CD4-positive, alpha-beta T cell treated with Interleukin-21 for 1 hour (primary cell): ENCODE data around the gene FHIT.
"Not testable (repeated sequence)": the region's sequence is repeated elsewhere in the genome, so short reads cannot be mapped to it uniquely, and the experiment has no call there.

ENCODE experiments used
- DNase-seq: peaks from one replicate; pipeline ENCODE4 v3.0.0-alpha.2; 2020

The FHIT gene

GRCh38 chr3:60913474-60913873 is 337.8 kb downstream of the FHIT start:
- DNase-seq: no peak

DNA sequence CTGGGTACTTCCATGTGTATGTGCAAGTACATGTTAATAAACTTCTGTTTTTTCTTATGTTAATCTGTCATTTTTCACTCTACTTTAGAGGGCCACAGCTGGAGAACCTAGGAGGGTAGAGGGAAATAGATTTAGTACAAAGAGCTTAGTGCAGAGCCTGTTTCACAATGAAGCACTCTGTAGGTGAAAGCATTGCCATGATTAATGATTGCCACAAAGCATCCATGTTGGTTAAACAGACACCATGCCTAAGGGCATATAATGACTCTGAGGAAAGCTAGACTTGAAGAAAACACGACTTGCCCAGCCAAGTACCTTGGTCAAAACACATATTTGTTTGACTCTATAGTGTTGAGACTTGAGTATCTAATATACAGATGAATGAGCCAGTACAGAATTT is 338.4 kb downstream of the FHIT start:
- DNase-seq: no peak

DNA sequence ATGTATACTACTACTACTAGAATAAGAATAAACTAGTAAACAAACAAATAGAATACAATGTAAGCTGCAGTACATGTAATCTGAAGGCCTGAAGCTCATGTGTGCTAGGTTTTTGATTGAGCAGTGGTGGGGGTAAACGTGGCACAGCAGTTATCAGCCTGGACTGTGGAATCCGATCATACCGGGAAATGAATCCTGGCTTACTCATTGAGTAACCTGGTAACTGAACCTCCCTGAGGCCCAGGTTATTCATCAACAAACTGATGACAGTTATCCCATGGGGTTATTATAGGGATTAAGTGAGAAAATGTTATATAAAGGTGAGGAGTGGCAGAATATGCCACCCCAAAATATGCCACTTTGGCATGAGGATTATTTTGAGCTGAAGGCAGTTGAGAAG is 339.1 kb downstream of the FHIT start:
- DNase-seq: no peak

DNA sequence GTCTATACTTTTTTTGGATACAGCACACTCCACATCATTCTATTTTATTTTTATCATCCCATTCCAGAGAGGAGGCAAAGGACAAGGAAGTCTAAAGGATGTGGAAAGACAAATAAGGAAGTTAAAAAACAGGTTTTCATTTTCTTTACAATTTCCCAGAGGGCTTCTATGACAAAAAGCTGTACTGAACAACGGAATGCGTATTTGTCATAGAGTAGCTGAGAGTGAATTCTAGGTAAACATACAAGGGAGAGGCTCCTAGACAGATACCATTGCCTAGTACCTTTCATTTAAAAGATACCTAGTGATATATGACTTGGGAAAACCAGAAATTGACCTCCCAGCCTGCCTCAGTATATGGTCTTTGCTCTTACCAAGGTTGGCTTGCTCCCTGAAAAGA is 341.7 kb downstream of the FHIT start:
- DNase-seq: no peak

- no peak for DNase-seq
These were observed 345.0 kb downstream of the FHIT start for GRCh38 chr3:60906283-60906682.

GRCh38 chr3:60898321-60898720 is 352.9 kb downstream of the FHIT start:
- no peak for DNase-seq

GRCh38 chr3:60893946-60894345 is 357.3 kb downstream of the FHIT start:
- DNase-seq: no peak

DNA sequence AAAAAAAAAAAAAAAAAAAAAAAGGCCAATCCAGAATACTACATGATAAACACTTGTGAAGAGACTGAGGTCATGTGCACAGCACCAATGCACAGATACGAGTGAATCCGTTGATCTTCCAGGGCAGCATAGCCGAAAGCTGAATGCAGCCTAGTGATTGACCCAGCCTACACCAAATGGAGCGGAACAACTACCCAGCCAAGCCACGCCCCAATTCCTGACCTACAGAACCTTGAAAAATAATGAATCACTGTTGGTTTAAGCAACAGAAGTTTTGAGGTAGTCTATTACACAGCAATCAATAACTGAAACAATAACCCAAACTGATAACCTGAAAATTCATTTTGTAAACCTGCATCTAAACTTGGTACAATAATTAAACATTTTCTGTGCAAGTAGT is 361.0 kb downstream of the FHIT start:
- DNase-seq: no peak

DNA sequence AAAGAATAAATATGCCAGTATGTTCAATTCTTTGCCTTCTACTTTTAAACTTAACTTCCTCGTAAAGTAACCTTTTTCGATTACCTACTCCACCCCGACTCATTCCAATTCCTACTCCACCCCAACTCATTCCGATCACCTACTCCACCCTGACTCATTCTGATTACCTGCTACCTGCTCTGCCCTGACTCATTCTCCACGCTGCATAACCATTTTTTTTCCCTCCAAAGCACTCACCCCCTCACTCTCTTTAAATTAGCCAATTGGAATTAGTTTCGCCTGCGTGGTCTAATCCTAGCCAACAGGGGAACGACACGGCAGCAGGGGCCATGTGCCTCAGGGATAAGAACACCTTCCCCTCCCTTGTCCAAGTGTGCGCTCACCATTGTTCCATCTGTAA is 362.3 kb downstream of the FHIT start:
- DNase-seq: not testable (repeated sequence)

- DNase-seq: no peak
These were observed 363.7 kb downstream of the FHIT start for GRCh38 chr3:60887574-60887973.

DNA sequence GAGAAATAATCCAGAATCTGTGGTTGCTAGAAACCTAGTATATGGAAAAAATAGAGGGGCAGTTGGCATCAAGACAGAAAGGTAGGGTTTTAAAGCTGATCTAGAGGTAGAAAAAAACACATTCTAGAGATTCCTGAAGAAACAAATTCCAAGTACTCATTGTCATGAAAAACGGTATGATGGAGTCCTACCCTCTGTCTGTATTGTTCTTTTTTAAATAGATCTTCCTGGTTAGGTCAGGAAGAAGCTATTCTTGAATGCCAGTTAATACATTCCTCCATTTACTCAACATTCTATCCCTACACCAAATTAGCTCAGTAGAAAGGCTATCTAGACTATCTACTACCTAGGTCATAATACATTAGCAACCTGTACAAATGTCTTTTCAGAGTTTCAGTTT is 364.7 kb downstream of the FHIT start:
- DNase-seq: no peak

GRCh38 chr3:60884005-60884404 is 367.2 kb downstream of the FHIT start:
- DNase-seq: no peak

- no peak for DNase-seq
These were observed 374.1 kb downstream of the FHIT start for GRCh38 chr3:60877188-60877587.

GRCh38 chr3:60870396-60870795 is 380.9 kb downstream of the FHIT start:
- DNase-seq: no peak

DNA sequence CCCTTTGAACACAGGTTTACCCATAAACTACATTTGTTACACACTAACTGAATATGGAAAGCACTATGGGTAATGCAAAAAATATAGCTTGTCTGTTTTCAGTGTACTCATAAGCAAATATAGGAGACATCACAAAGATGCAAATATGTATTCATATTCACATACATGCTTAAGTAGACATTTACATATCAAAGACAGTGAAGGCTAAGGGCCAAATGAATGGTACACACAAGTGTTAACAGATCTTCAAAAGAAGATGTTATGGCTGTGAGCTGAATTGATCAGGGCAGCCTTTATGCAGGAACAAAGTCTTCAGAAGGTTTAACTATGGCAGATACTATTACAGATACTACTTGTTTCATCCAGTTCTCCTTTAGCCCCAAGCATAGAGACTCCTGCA is 384.1 kb downstream of the FHIT start:
- DNase-seq: no peak

DNA sequence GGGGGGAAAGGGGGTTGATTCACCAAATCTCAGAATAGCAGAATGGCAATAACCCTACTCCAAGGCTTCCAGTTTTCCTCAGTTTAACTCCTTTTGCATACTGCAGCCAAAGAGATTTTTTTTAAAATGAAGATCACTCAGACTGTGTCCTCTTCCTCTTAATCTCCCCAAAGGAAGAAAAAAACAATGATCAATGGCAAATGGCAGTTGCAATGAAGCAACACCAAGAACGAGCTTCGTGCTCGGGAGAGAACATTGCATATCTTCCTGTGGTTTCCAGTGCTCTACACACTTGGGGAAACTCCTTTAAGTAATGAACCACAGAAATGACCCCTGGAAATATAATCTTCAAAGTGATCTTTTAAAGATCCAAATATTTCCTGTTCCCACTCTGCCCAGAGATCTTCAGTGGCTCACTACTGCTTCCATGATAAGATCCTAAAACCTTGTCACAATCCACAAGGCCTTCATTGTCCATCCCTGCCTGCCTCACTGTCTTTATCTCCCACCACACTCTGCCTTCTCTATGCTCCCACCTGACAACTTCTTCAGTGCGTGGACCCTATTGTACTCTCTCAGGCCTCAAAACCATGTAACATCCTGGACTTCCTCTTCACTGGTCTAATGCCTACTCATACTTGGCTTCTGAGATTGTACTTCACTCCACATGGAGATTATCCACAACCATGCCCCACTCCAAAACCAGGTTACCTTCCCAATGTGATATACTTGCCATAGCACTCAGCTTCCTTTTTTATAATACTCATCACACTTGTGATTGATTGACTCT is 394.8 kb downstream of the FHIT start:
- no peak for DNase-seq

DNA sequence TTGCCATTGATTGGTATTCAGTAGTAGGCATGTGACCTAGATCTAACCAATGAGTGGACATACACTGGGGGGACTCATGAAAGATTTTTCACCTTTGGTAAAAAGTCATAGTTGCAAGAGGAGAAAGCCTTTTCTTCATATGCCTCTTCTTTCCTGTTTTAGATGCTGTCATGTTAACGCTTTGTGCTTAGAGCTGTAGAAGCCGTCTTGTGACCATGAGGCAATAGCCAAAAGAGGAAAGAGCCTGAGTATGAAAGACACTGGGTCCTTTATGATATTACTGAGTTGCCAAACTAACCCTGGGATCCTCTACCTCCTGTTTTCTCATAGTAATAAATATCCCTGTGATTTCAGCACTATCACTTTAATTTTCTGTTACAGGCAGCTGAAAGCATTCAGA is 396.0 kb downstream of the FHIT start:
- DNase-seq: no peak

- DNase-seq: no peak
These were observed 396.5 kb downstream of the FHIT start for GRCh38 chr3:60854791-60855190.

GRCh38 chr3:60847791-60848190 is 403.5 kb downstream of the FHIT start:
- DNase-seq: no peak

- no peak for DNase-seq
These were observed 407.0 kb downstream of the FHIT start for GRCh38 chr3:60844256-60844655.

DNA sequence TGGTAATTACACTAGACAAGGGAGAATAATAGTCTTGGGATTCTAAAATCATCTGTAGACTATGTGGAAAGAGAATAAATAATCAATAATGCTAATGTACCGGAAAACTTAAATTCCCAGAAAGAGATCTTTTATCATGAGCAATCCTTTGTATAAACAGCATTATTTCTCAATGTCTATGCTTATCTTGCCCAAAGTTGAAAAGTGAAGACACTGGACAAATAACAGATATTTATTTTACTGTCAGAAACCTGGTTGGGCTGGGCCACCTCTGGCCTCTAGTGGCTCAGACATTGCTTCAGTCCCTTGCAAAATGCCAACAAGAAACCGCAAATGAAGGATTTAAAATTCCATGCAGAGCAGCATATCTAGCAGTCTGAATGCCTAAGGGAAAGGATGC is 409.9 kb downstream of the FHIT start:
- no peak for DNase-seq

- no peak for DNase-seq
These were observed 412.0 kb downstream of the FHIT start for GRCh38 chr3:60839246-60839645.

- no peak for DNase-seq
These were observed 415.5 kb downstream of the FHIT start for GRCh38 chr3:60835796-60836195.

GRCh38 chr3:60829058-60829457 is 422.2 kb downstream of the FHIT start:
- DNase-seq: no peak

GRCh38 chr3:60827666-60828065 is 423.6 kb downstream of the FHIT start:
- no peak for DNase-seq
